SU-DHL-6 (cell line): ENCODE measurements around the gene UBA1.

ENCODE experiments used
- EZH2phosphoT487 ChIP-seq: fragments of 200-600 bp; sonication (generic), shearing (Covaris generic); conservative IDR thresholded peaks from 2 replicates; pipeline ENCODE4 v1.6.1; 2018; ENCODE audit warnings: mild to moderate bottlenecking, antibody characterized with exemption, low read length, moderate library complexity, mixed read lengths
- TF ChIP-seq, protein P1 (sequence below): fragments of 200-600 bp; sonication (generic); IDR thresholded peaks from one replicate; pipeline ENCODE4 v1.5.1; 2017; ENCODE audit warnings: antibody characterized with exemption, mild to moderate bottlenecking, low read length, moderate library complexity; ENCODE audit not compliant: insufficient read depth, poor library complexity, severe bottlenecking

DNA sequence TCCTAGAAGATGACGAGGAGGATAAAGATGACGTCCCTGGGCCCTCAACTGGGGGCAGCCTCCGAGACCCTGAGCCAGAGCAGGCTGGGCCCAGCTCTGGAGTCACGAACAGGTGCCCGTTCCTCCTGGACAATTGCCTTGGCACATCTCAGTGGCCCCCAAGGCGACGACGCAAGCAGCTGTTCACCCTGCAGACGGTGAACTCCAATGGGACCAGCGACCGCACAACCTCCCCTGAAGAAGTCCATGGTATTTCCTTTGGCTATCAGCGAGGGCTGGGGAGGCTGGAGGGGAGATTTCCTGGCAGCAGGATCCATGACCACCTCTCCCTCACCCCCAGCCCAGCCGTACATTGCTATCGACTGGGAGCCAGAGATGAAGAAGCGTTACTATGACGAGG, 51.0 kb downstream of the UBA1 start:
- TF ChIP-seq, protein P1, sequence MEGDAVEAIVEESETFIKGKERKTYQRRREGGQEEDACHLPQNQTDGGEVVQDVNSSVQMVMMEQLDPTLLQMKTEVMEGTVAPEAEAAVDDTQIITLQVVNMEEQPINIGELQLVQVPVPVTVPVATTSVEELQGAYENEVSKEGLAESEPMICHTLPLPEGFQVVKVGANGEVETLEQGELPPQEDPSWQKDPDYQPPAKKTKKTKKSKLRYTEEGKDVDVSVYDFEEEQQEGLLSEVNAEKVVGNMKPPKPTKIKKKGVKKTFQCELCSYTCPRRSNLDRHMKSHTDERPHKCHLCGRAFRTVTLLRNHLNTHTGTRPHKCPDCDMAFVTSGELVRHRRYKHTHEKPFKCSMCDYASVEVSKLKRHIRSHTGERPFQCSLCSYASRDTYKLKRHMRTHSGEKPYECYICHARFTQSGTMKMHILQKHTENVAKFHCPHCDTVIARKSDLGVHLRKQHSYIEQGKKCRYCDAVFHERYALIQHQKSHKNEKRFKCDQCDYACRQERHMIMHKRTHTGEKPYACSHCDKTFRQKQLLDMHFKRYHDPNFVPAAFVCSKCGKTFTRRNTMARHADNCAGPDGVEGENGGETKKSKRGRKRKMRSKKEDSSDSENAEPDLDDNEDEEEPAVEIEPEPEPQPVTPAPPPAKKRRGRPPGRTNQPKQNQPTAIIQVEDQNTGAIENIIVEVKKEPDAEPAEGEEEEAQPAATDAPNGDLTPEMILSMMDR, result no peak
- no peak for TF ChIP-seq EZH2phosphoT487
